Vagina (tissue), 2 donors: ENCODE results near the gene KCTD16.

Experiments used
- POLR2A ChIP-seq, 2 donors: fragments of 450-650 bp; IDR thresholded peaks; one replicate each; pipeline ENCODE4 v1.6.1; 2017; ENCODE audit warnings: antibody characterized with exemption in 2 of 2, mild to moderate bottlenecking in 2 of 2, moderate library complexity in 2 of 2
- POLR2AphosphoS5 ChIP-seq, 2 donors: sonication (generic); formaldehyde crosslinking; IDR thresholded peaks; one replicate each; pipeline ENCODE4 v1.9.0; 2017; ENCODE audit warnings: antibody characterized with exemption in 2 of 2, mild to moderate bottlenecking in 2 of 2, low read depth in 1 of 2; ENCODE audit not compliant: insufficient read depth in 1 of 2
- TF ChIP-seq, protein P1 (sequence below), 3 experiments: fragments of 450-650 bp in 2 of 3; fragments of 200-600 bp in 1 of 3; sonication (generic) in 1 of 3; IDR thresholded peaks; one replicate each; pipeline ENCODE4 v1.5.1; 2017 to 2019; ENCODE audit warnings: antibody characterized with exemption in 3 of 3, mild to moderate bottlenecking in 2 of 3, moderate library complexity in 2 of 3

- TF ChIP-seq POLR2A (IDR thresholded peaks at IDR 0.05) (no peak), POLR2AphosphoS5 (IDR thresholded peaks at IDR 0.05; ENCODE audit: insufficient read depth in 1 of 2, low read depth in 1 of 2) (no peak)
- TF ChIP-seq, protein P1, sequence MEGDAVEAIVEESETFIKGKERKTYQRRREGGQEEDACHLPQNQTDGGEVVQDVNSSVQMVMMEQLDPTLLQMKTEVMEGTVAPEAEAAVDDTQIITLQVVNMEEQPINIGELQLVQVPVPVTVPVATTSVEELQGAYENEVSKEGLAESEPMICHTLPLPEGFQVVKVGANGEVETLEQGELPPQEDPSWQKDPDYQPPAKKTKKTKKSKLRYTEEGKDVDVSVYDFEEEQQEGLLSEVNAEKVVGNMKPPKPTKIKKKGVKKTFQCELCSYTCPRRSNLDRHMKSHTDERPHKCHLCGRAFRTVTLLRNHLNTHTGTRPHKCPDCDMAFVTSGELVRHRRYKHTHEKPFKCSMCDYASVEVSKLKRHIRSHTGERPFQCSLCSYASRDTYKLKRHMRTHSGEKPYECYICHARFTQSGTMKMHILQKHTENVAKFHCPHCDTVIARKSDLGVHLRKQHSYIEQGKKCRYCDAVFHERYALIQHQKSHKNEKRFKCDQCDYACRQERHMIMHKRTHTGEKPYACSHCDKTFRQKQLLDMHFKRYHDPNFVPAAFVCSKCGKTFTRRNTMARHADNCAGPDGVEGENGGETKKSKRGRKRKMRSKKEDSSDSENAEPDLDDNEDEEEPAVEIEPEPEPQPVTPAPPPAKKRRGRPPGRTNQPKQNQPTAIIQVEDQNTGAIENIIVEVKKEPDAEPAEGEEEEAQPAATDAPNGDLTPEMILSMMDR (IDR thresholded peaks at IDR 0.05), result no peak
These were observed 298.4 kb downstream of the KCTD16 start for GRCh38 chr5:144469106-144469505.
